Spleen (tissue), 7 donors: ENCODE data around the gene ASPG.

Experiments
- CTCF ChIP-seq, 11 experiments: fragments of 200-600 bp in 7 of 11; fragments of 450-650 bp in 4 of 11; sonication (generic) in 4 of 11; IDR thresholded peaks in 8 of 11; conservative IDR thresholded peaks in 3 of 11; 1 replicate in 7 of 11; 2 replicates in 4 of 11; pipeline versions ENCODE4 v1.4.0 to v1.8.0; 2016 to 2021; ENCODE audit warnings: antibody characterized with exemption in 11 of 11, inconsistent platforms in 4 of 11, mild to moderate bottlenecking in 1 of 11
- POLR2A ChIP-seq, 3 donors: fragments of 450-650 bp; IDR thresholded peaks; one replicate each; pipeline ENCODE4 v1.5.1; 2017; ENCODE audit warnings: antibody characterized with exemption in 3 of 3, mild to moderate bottlenecking in 1 of 3
- donor health status: DM: no; HTN: no; CAD: no; lungs with moderate emphysema.
- donor health status: DM: no; HTN: no; CAD: no.
- donor health status: DM: no; HTN: no; CAD: no.

- no peak for TF ChIP-seq CTCF (IDR thresholded peaks at IDR 0.05 in 8 of 11, conservative IDR thresholded peaks at IDR 0.05 in 3 of 11)
- no peak for TF ChIP-seq POLR2A (IDR thresholded peaks at IDR 0.05)
These were observed 43.9 kb upstream of the ASPG start for GRCh38 chr14:104041430-104042104.
